Stimulated activated CD8-positive, alpha-beta memory T cell treated with anti-CD3 and anti-CD28 coated beads, Interleukin-12 subunit alpha, Interleukin-12 subunit beta, amount 100 ng/mL, for 1 hour (primary cell): ENCODE results near the gene CXCL8.
"Not testable (repeated sequence)": the region's sequence is repeated elsewhere in the genome, so short reads cannot be mapped to it uniquely, and the experiment has no call there.

Experiments
- DNase-seq: peaks from one replicate; pipeline ENCODE4 v3.0.0-alpha.2; 2020; ENCODE audit warnings: low read depth

The CXCL8 gene

GRCh38 chr4:73740353-73740778, at the start of gene CXCL8:
TSS of gene CXCL8 (plus strand) at chr4:73740569. CDS start at chr4:73740659, 90 bp downstream.
- no peak for DNase-seq

DNA sequence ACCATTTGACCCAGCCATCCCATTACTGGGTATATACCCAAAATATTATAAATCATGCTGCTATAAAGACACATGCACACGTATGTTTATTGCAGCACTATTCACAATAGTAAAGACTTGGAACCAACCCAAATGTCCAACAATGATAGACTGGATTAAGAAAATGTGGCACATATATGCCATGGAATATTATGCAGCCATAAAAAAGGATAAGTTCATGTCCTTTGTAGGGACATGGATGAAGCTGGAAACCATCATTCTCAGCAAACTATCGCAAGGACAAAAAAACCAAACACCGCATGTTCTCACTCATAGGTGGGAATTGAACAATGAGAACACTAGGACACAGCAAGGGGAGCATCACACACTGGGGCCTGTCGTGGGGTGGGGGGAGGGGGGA, 49.2 kb upstream of the CXCL8 start:
- DNase-seq: not testable (repeated sequence)

DNA sequence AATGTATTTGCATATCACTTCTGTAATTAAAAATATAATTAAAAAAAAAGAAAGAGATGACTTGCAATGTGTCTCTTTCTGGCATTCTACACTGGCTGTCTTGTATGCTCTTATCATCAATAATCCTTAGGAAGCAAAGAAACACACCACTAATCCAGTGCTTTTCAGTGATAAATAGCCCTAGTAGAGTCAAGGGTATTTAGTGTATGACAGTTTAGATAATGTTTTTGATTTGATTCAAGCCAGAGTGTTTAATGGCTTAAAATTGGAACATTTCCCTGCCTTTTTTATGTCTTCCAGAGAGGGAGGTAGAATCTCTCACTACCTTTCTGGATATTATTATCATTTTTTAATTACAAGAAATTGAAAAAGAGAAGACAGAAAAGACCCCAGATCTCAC, 48.6 kb upstream of the CXCL8 start:
- no peak for DNase-seq

GRCh38 chr4:73692254-73692653, 48.1 kb upstream of the CXCL8 start:
- DNase-seq: no peak

- no peak for DNase-seq
Measured at GRCh38 chr4:73692701-73693100, 47.7 kb upstream of the CXCL8 start.

GRCh38 chr4:73693811-73694210, 46.6 kb upstream of the CXCL8 start:
- DNase-seq: no peak

DNA sequence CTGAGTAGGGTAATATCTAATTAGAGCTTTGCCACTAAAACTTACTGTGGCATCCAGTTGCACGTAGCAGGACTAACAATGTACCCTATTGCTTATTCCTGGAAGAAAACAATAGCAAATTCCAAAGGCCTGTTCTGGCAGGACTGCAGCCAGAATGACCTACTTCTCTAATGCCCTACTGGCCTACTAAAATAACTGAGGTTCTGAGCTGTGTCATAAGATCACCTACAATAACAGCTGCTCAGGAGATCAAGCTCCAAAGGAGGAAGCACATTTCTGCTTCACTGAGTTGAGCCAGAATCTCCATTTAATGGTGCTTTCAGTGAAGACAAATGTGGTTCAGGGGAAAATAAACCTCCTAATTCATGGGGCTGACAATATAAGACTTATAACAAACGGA, 42.2 kb upstream of the CXCL8 start:
- DNase-seq: no peak

DNA sequence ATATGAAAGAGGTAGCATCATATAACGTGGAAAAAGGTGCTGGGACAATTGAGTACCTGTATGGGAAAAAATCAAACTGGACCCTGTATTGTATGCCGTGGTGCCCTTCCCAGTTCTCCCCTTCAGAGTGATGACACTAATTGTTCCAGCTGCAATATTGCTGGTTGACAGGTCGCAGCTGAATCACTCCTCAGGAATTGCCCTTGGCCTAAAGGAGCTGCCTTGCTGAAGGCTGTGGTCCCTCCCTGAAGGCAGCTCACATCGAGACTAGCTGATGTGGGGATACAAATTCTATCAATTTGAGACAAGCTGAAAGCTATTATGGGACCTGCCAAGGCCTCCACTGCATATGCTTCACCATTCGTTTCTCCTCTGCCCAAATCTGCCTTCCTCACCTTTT, 39.3 kb upstream of the CXCL8 start:
- DNase-seq: no peak

- no peak for DNase-seq
Measured at GRCh38 chr4:73702796-73703287, 37.5 kb upstream of the CXCL8 start.

DNA sequence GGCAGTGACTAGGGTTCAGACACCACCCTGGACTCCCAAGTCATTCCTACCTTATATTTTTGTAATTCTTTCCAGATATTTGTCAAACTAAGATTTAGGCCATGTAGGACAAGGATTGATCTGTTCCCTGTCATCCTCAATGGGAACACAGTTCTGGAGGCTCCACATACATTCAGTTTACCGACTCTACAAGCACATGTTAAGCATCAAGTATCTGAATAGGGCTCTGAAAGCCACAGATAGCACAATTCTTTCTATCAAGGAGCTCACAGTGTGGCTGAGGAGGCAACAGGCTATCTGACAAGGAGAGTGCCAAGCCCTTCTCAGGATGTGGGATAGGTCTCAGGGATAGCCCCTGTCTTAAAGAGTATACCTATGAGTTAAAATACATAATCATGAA, 37.0 kb upstream of the CXCL8 start:
- no peak for DNase-seq

DNA sequence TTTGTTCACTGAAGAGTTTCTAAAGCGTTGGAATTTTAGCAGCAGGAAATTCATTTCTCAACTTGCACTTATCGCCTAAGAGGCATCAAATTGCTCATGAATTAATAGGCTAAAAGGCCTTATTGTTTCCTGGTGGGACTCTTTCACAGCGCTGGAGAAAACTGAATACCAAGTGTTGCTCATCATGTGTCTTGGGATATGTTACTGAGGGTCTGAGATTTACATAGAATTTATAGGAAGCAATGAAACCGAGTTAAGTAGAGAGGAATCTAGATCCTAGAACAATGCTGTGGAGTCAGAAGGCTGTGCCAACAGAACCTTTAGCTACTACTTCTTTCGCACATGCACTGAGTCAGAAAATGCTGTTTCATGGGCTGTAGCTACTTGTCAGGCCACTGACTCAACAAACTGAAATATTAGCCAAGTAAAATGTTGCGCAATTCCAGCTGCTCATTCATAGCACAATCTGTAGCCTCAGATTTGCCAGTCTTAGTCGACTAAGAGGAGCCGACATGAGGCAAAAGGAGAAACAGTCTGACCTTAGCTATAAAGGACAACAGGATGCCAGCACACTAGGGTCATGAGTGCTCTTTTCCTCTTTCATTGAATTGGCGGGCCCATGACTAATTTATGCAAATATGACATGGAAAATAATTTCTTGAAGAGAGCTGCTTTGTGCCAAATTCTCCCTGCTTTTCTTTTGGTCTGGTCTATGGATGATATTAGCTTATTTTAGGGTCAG, 35.9 kb upstream of the CXCL8 start:
- no peak for DNase-seq

- DNase-seq: no peak
Measured at GRCh38 chr4:73705056-73705432, 35.3 kb upstream of the CXCL8 start.

DNA sequence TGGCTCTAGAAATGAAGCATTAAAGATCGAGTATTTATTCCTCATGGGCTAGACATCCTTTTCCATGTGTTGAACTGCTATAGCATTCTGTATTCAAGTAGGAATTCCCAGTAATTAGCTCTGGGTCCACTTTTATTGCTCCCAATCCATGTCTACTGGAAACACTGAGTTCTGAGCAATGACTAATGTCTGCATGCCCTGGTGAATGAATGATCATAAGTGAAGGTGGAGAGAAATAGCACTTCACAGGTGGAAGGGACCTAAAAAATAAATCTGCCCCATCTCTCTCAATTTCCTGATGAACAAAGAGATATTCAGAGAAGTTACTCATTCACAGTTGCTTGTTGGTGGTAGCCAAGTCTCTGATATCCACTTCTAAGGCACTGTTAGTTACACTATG, 34.6 kb upstream of the CXCL8 start:
- DNase-seq: no peak

- no peak for DNase-seq
Measured at GRCh38 chr4:73706811-73707210, 33.6 kb upstream of the CXCL8 start.

- no peak for DNase-seq
Measured at GRCh38 chr4:73707269-73707875, 33.0 kb upstream of the CXCL8 start.

GRCh38 chr4:73707918-73708577, 32.3 kb upstream of the CXCL8 start:
- DNase-seq: no peak

DNA sequence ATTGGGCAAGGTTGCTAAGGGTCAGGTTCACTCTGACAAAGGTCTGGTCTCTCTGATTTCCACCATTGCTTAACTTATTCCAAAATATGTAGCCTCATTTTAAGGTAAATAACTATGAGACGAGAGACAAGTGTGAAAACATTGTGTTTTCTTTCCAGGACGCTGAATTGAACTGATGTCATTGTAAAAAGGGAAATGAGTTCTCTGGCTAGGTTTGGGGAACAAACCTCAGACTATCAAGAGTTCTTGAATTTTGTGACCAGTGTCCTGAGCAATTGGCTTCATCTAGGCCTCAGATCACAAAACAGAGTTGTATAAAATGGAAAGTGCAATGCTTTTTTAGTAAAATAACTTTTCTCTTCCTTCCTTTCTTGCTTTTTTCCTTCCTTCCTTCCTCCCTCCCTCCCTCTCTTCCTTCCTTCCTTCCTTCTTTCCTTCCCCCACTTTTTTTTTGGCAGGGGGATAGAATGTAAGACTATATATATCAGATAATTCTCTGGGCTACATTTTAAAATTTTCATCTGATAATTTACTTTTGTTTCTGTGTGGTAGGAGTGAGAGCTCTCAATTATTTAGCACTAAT, 30.8 kb upstream of the CXCL8 start:
- DNase-seq: no peak

DNA sequence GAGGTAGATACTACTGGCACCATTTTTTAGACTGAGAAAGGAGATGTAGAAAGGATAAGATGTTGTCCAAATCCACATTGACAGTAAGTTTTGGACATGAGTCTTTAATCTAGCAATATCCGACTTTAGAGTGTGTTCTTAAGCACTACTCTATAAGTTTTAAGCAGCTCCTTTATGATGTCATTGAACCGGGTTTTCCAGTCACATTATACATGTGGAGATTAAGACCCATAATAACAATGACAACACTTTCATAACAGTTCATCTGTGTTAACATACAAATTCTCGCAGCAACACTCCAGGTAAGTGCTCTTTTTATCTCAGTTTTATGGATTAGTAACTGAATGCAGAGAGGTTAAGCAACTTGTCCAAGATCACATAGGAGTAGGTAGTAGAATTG, 30.3 kb upstream of the CXCL8 start:
- no peak for DNase-seq

GRCh38 chr4:73711989-73712388, 28.4 kb upstream of the CXCL8 start:
- DNase-seq: no peak

DNA sequence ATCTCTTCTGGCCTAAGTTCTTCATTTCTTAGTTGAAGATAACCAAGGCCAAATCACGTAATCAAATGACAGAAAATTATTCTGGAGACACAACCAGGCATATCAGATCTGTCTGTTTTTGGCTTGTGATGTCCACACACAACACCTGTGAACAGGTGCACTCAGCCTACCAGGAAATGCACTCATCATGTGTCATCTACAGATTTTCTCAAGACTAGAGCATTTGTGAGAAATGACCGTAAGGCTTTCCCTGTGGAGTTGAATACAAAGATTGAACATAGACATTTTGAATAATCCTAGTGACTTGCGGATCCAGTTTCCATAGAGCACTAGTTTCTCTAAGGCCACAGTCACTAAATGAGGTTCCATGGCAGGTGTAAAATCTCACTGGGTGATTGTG, 26.7 kb upstream of the CXCL8 start:
- no peak for DNase-seq

DNA sequence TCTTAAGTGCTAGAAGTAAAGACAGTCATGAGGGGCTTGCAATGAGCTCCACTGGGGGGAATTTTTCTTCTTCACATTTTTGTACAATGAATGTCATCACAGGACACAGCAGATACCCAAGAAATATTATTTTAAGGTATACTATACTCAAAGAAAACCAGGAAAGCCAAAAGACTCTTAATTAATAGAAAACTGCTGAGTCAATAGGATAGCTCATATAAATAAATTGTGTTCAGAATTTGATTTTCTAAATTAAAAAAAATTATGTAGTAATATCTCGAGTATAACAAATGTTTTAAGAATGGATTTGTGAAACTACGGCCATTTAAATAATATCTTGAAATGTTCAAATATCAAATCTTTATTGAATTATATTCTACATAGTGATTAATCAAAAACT, 25.7 kb upstream of the CXCL8 start:
- no peak for DNase-seq

DNA sequence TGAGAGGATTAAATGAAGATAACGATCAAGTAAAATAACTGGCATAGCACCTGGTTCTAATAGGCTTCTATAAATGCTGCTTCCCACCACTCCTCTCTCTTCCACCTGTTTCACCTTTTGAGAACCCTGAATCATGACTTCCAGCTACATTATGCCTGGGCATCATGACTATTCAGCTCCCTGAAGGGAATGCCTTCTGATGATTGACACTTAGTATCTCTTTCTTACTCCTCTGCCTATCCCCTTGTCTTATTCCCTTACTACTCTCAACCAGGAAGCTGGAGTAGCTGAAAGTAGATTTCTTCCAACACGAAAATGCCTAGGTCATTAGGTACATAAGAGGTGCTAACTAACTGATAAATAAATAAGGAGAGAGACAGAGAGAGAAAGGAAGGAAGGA, 24.7 kb upstream of the CXCL8 start:
- DNase-seq: no peak
